BLaER1 (cell line): ENCODE measurements around the gene CACNA1H.

ENCODE experiments used
- H3K27ac ChIP-seq: shearing (Covaris generic); formaldehyde crosslinking; 2 replicates; pipeline ENCODE4 v1.8.1; 2022
- H3K27me3 ChIP-seq: shearing (Covaris generic); formaldehyde crosslinking; 2 replicates; pipeline ENCODE4 v1.8.1; 2022
- H3K36me3 ChIP-seq: shearing (Covaris generic); formaldehyde crosslinking; 2 replicates; pipeline ENCODE4 v1.8.1; 2022
- H3K4me1 ChIP-seq: shearing (Covaris generic); formaldehyde crosslinking; 2 replicates; pipeline ENCODE4 v1.8.1; 2022
- H3K4me2 ChIP-seq: shearing (Covaris generic); formaldehyde crosslinking; 2 replicates; pipeline ENCODE4 v1.8.1; 2022
- H3K4me3 ChIP-seq: shearing (Covaris generic); formaldehyde crosslinking; 2 replicates; pipeline ENCODE4 v1.8.1; 2022
- H3K9ac ChIP-seq: shearing (Covaris generic); formaldehyde crosslinking; 2 replicates; pipeline ENCODE4 v1.8.1; 2022
- H3K9me3 ChIP-seq: shearing (Covaris generic); formaldehyde crosslinking; 2 replicates; pipeline ENCODE4 v1.8.1; 2022
- H4K20me1 ChIP-seq: shearing (Covaris generic); formaldehyde crosslinking; 2 replicates; pipeline ENCODE4 v1.8.1; 2022
- Cebpa-rat ChIP-seq: shearing (Covaris generic); IDR thresholded peaks from 2 replicates; pipeline ENCODE4 v1.8.1; 2022

CACNA1H gene

DNA sequence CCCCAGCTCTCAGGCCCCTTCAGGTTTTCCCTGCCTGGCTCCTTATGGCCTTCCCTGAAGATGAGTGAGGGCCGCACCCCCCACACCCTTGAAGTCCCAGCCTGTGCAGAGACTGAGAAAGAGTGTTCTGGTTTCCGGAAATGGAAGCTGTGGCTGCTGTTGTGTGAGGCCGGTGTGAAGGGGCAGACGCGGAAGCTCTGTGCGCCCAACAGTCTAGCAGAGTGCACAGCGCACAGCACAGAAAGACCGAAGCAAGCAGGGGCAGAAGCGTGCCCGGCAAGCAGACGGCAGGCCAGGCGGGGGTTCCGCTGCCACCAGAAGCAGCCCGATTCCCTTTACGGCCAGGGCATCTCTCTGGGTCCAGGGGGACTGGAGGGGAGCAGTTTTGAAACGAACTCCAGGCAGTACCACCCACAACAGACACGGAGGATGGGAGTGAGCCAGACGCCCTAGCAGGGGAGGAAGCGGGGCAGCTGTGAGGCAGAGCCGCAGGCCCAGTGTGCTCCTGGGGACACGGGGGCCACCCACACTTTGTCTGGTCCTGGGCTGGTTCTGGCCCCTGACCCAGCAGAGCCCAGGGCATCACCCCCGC lies 55.4 kb downstream of the CACNA1H start:
- Histone ChIP-seq H3K9ac (peak overlapping the region; percentile 64), H3K9me3 (no peaks in the 10 kb centered on the region), H3K4me2 (peak overlapping the region; percentile 58), H3K27ac (peak overlapping the region; percentile 68), H3K4me1 (peaks cover 29% of the 10 kb centered on the region), H3K4me3 (no peak overlapping the region), H3K36me3 (peaks cover 72% of the 10 kb centered on the region), H4K20me1 (peaks cover 24% of the 10 kb centered on the region), H3K27me3 (no peaks in the 10 kb centered on the region)
- TF ChIP-seq Cebpa-rat: no peak

GRCh38 chr16:1209081-1209480 lies 56.2 kb downstream of the CACNA1H start:
- Histone ChIP-seq H3K27me3 (no peaks in the 10 kb centered on the region), H3K36me3 (peaks cover 70% of the 10 kb centered on the region)
- TF ChIP-seq Cebpa-rat: no peak

DNA sequence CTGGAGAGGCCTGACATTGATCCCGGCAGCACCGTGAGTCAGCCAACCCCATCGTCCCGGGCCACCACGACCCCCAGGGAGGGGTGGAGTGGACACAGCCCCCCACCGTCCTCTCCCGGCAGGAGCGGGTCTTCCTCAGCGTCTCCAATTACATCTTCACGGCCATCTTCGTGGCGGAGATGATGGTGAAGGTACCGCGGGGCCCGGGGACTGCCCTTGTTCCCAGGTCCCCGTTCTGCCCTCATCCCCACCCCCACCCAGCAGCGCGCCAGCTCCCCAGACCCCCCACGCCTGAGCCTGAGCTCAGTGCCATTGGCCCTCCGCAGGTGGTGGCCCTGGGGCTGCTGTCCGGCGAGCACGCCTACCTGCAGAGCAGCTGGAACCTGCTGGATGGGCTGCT lies 57.6 kb downstream of the CACNA1H start:
- peaks cover 76% of the 10 kb centered on the region for H3K36me3 ChIP-seq
- H3K27me3 ChIP-seq: no peaks in the 10 kb centered on the region

More at GRCh38 chr16:1209081-1209480, 56.2 kb downstream of the CACNA1H start:
- Histone ChIP-seq H3K27ac (peak overlapping the region; percentile 68), H3K4me3 (no peak overlapping the region), H3K9me3 (no peaks in the 10 kb centered on the region), H3K4me1 (peaks cover 29% of the 10 kb centered on the region), H3K4me2 (peak overlapping the region; percentile 58), H4K20me1 (peaks cover 17% of the 10 kb centered on the region), H3K9ac (peak overlapping the region; percentile 64; the same call in 1 of the 2 replicates)

DNA sequence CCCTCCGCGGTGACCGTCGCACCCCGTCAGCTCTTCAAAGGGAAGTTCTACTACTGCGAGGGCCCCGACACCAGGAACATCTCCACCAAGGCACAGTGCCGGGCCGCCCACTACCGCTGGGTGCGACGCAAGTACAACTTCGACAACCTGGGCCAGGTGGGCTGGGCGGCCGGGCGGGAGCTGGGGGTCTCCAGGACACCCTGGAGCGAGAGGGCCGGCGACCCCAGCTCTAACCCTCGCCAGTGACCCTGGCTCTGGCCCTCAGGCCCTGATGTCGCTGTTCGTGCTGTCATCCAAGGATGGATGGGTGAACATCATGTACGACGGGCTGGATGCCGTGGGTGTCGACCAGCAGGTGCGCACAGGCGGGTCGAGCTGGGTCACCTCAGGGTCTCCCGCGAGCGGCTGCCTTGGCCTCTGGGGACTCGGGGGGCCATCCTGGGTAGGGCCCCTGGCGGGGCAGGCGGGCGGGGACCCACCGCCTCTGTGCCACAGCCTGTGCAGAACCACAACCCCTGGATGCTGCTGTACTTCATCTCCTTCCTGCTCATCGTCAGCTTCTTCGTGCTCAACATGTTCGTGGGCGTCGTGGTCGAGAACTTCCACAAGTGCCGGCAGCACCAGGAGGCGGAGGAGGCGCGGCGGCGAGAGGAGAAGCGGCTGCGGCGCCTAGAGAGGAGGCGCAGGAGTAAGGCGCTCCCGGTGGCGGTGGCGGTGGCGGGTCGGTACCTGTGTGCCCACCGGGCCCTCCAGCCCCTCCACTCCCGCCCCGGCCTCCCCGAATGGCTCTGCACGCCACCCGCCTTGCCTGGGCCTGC lies 58.8 kb downstream of the CACNA1H start:
- peaks cover 30% of the 10 kb centered on the region for H3K4me1 ChIP-seq

More for the DNA sequence above, 57.6 kb downstream of the CACNA1H start:
- Histone ChIP-seq H3K4me2 (no peak overlapping the region), H3K4me1 (peaks cover 24% of the 10 kb centered on the region), H4K20me1 (peaks cover 17% of the 10 kb centered on the region; the same call in 1 of the 2 replicates), H3K9ac (no peak overlapping the region), H3K4me3 (no peak overlapping the region), H3K9me3 (no peaks in the 10 kb centered on the region), H3K27ac (no peak overlapping the region)
- TF ChIP-seq Cebpa-rat: no peak

GRCh38 chr16:1212616-1213194 lies 59.8 kb downstream of the CACNA1H start:
- peaks cover 85% of the 10 kb centered on the region for H3K36me3 ChIP-seq
- no peak overlapping the region for H3K4me2 ChIP-seq
- H4K20me1 ChIP-seq: peaks cover 29% of the 10 kb centered on the region; the same call in 1 of the 2 replicates
- H3K4me3 ChIP-seq: no peak overlapping the region
- no peaks in the 10 kb centered on the region for H3K27me3 ChIP-seq
- no peak overlapping the region for H3K27ac ChIP-seq
- no peaks in the 10 kb centered on the region for H3K9me3 ChIP-seq
- H3K4me1 ChIP-seq: peaks cover 26% of the 10 kb centered on the region
- TF ChIP-seq Cebpa-rat: no peak
- no peak overlapping the region for H3K9ac ChIP-seq

More for the DNA sequence above, 58.8 kb downstream of the CACNA1H start:
- H3K4me2 ChIP-seq: no peak overlapping the region
- H4K20me1 ChIP-seq: peaks cover 19% of the 10 kb centered on the region; the same call in 1 of the 2 replicates
- H3K9me3 ChIP-seq: no peaks in the 10 kb centered on the region
- peaks cover 82% of the 10 kb centered on the region for H3K36me3 ChIP-seq
- H3K27me3 ChIP-seq: no peaks in the 10 kb centered on the region
- H3K9ac ChIP-seq: no peak overlapping the region
- no peak overlapping the region for H3K4me3 ChIP-seq
- TF ChIP-seq Cebpa-rat: no peak
- H3K27ac ChIP-seq: no peak overlapping the region

- Histone ChIP-seq H3K27ac (no peak overlapping the region), H3K4me3 (no peak overlapping the region), H3K4me1 (peaks cover 21% of the 10 kb centered on the region), H3K36me3 (peaks cover 90% of the 10 kb centered on the region), H3K9ac (no peak overlapping the region), H3K27me3 (no peaks in the 10 kb centered on the region), H3K4me2 (no peak overlapping the region), H4K20me1 (peaks cover 30% of the 10 kb centered on the region; the same call in 1 of the 2 replicates), H3K9me3 (no peaks in the 10 kb centered on the region)
- no peak for TF ChIP-seq Cebpa-rat
Observed at GRCh38 chr16:1213231-1213630, 60.3 kb downstream of the CACNA1H start.

GRCh38 chr16:1213796-1214372 lies 61.0 kb downstream of the CACNA1H start:
- H4K20me1 ChIP-seq: peaks cover 30% of the 10 kb centered on the region; the same call in 1 of the 2 replicates
- H3K9ac ChIP-seq: no peak overlapping the region
- peaks cover 90% of the 10 kb centered on the region for H3K36me3 ChIP-seq
- H3K27ac ChIP-seq: no peak overlapping the region
- H3K4me2 ChIP-seq: no peak overlapping the region
- H3K9me3 ChIP-seq: no peaks in the 10 kb centered on the region
- no peak for TF ChIP-seq Cebpa-rat
- H3K4me3 ChIP-seq: no peak overlapping the region
- H3K4me1 ChIP-seq: peaks cover 15% of the 10 kb centered on the region
- H3K27me3 ChIP-seq: no peaks in the 10 kb centered on the region

DNA sequence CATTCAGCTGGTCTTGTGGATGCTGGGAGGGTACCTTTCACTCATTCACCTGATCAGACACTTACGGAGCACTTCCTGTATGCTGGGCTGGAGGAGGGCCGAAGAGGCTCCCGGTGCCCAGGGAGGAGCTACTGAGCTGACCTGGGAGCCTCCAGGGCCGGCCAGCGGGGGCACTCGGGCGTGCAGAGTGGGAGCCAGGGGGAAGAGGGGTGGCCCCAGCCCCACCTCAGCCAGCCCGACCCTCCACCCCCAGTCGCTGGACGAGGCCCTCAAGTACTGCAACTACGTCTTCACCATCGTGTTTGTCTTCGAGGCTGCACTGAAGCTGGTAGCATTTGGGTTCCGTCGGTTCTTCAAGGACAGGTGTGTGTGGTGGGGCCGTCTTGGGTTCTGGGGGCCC lies 61.8 kb downstream of the CACNA1H start:
- H3K9me3 ChIP-seq: no peaks in the 10 kb centered on the region
- H3K4me2 ChIP-seq: no peak overlapping the region
- peaks cover 9% of the 10 kb centered on the region for H3K4me1 ChIP-seq
- H3K27me3 ChIP-seq: no peaks in the 10 kb centered on the region
- no peak overlapping the region for H3K9ac ChIP-seq
- H3K36me3 ChIP-seq: peaks cover 90% of the 10 kb centered on the region
- no peak overlapping the region for H3K27ac ChIP-seq
- H3K4me3 ChIP-seq: no peak overlapping the region
- H4K20me1 ChIP-seq: peaks cover 30% of the 10 kb centered on the region; the same call in 1 of the 2 replicates
- no peak for TF ChIP-seq Cebpa-rat

GRCh38 chr16:1215574-1216295 lies 62.8 kb downstream of the CACNA1H start:
- no peak overlapping the region for H3K4me3 ChIP-seq
- H4K20me1 ChIP-seq: peaks cover 38% of the 10 kb centered on the region; the same call in 1 of the 2 replicates
- peaks cover 9% of the 10 kb centered on the region for H3K4me1 ChIP-seq
- no peaks in the 10 kb centered on the region for H3K9me3 ChIP-seq
- H3K36me3 ChIP-seq: peaks cover 93% of the 10 kb centered on the region
- no peak overlapping the region for H3K9ac ChIP-seq
- no peak for TF ChIP-seq Cebpa-rat
- peak overlapping the region; percentile 24 for H3K4me2 ChIP-seq
- H3K27ac ChIP-seq: no peak overlapping the region
- H3K27me3 ChIP-seq: no peaks in the 10 kb centered on the region
